Neuronal stem cell (in vitro differentiated cells): ENCODE measurements around the gene MRPS2.
A peak's percentile ranks its signal among the peaks of the same experiment; 100 is the strongest.
"Not testable (repeated sequence)": the region's sequence is repeated elsewhere in the genome, so short reads cannot be mapped to it uniquely, and the experiment has no call there.

ENCODE experiments used
- DNase-seq: peaks from one replicate; pipeline ENCODE4 v3.0.0-alpha.2; 2013; ENCODE audit warnings: low spot score
- H2AFZ ChIP-seq: one replicate; pipeline ENCODE4 v1.6.1; 2013; ENCODE audit warnings: mild to moderate bottlenecking, low read length, inconsistent platforms
- H2AK5ac ChIP-seq: 2 replicates; pipeline ENCODE4 v1.6.1; 2013; ENCODE audit warnings: low read depth, mild to moderate bottlenecking, inconsistent platforms, low read length, moderate library complexity, mixed read lengths
- H2BK120ac ChIP-seq: 2 replicates; pipeline ENCODE4 v1.6.1; 2013; ENCODE audit warnings: low read depth, mild to moderate bottlenecking, inconsistent platforms, low read length, moderate library complexity, mixed read lengths
- H2BK12ac ChIP-seq: one replicate; pipeline ENCODE4 v1.6.1; 2013; ENCODE audit warnings: low read length, inconsistent platforms
- H2BK15ac ChIP-seq: 2 replicates; pipeline ENCODE4 v1.6.1; 2013; ENCODE audit warnings: mild to moderate bottlenecking, low read length, inconsistent platforms, mixed read lengths
- H2BK5ac ChIP-seq: one replicate; pipeline ENCODE4 v1.6.1; 2013; ENCODE audit warnings: inconsistent platforms, mild to moderate bottlenecking, low read length, moderate library complexity
- H3K14ac ChIP-seq: one replicate; pipeline ENCODE4 v1.6.1; 2013; ENCODE audit warnings: low read length, inconsistent platforms
- H3K18ac ChIP-seq: 2 replicates; pipeline ENCODE4 v1.6.1; 2013; ENCODE audit warnings: low read length, inconsistent platforms
- H3K23ac ChIP-seq: 2 replicates; pipeline ENCODE4 v1.6.1; 2013; ENCODE audit warnings: low read depth, mild to moderate bottlenecking, mixed read lengths, low read length, inconsistent platforms; ENCODE audit not compliant: poor library complexity
- H3K27ac ChIP-seq: replicated peaks from 3 replicates; pipeline ENCODE4 v1.5.1; 2013; ENCODE audit warnings: low read length, inconsistent platforms
- H3K27me3 ChIP-seq, 3 experiments: 2 replicates each; pipeline ENCODE4 v1.6.1; 2013; ENCODE audit warnings: low read length in 3 of 3, mild to moderate bottlenecking in 2 of 3, inconsistent platforms in 1 of 3, low read depth in 1 of 3, mixed read lengths in 1 of 3, moderate library complexity in 1 of 3; ENCODE audit not compliant: control insufficient read depth in 3 of 3, insufficient read depth in 3 of 3
- H3K36me3 ChIP-seq, 2 donors: replicated peaks in 1 of 2; 2 replicates each; pipeline ENCODE4 v1.6.1; 2013; ENCODE audit warnings: low read length in 2 of 2; ENCODE audit not compliant: control insufficient read depth in 2 of 2, insufficient read depth in 2 of 2
- H3K4ac ChIP-seq: 2 replicates; pipeline ENCODE4 v1.6.1; 2013; ENCODE audit warnings: inconsistent platforms, mild to moderate bottlenecking, low read length, moderate library complexity
- H3K4me1 ChIP-seq, 2 donors: 1 replicate in 1 of 2; 2 replicates in 1 of 2; pipeline ENCODE4 v1.6.1; 2013; ENCODE audit warnings: low read length in 2 of 2, low read depth in 1 of 2; ENCODE audit not compliant: control insufficient read depth in 2 of 2, insufficient read depth in 1 of 2
- H3K4me2 ChIP-seq: one replicate; pipeline ENCODE4 v1.6.1; 2013; ENCODE audit warnings: mild to moderate bottlenecking, low read length, inconsistent platforms; ENCODE audit not compliant: insufficient read depth, poor library complexity, severe bottlenecking
- H3K4me3 ChIP-seq, 2 donors: 2 replicates each; pipeline ENCODE4 v1.5.1; 2013; ENCODE audit warnings: low read length in 2 of 2, mild to moderate bottlenecking in 2 of 2, inconsistent platforms in 1 of 2, moderate library complexity in 1 of 2
- H3K79me1 ChIP-seq: one replicate; pipeline ENCODE4 v1.6.1; 2013; ENCODE audit warnings: low read depth, mild to moderate bottlenecking, inconsistent platforms, low read length, moderate library complexity
- H3K9ac ChIP-seq: one replicate; pipeline ENCODE4 v1.6.1; 2013; ENCODE audit warnings: mild to moderate bottlenecking, low read depth, low read length, inconsistent platforms; ENCODE audit not compliant: poor library complexity
- H3K9me3 ChIP-seq, 2 donors: replicated peaks in 1 of 2; 2 replicates each; pipeline versions ENCODE3 to v1.6.1; 2013; ENCODE audit warnings: low read length in 2 of 2, mild to moderate bottlenecking in 2 of 2, inconsistent platforms in 1 of 2, low read depth in 1 of 2, mixed read lengths in 1 of 2, moderate library complexity in 1 of 2; ENCODE audit not compliant: control insufficient read depth in 2 of 2, insufficient read depth in 1 of 2
- H4K8ac ChIP-seq: one replicate; pipeline ENCODE4 v1.6.1; 2013; ENCODE audit warnings: low read depth, mild to moderate bottlenecking, inconsistent platforms, low read length, moderate library complexity
- H4K91ac ChIP-seq: one replicate; pipeline ENCODE4 v1.6.1; 2013; ENCODE audit warnings: low read length, low read depth, mild to moderate bottlenecking, inconsistent platforms; ENCODE audit not compliant: poor library complexity
- WGBS, 2 donors: extraction: QIAGEN DNeasy Blood & Tissue Kit; methylation state at CpG; one replicate each; pipeline ENCODE4 v1.1.7; 2013; ENCODE audit warnings: missing lambda C conversion rate in 2 of 2, mixed read lengths in 1 of 2; ENCODE audit not compliant: insufficient read length in 2 of 2, insufficient replicate concordance in 1 of 2; ENCODE audit errors: extremely low coverage in 2 of 2; 5-methylcytosine and 5-hydroxymethylcytosine counted together

MRPS2 gene

DNA sequence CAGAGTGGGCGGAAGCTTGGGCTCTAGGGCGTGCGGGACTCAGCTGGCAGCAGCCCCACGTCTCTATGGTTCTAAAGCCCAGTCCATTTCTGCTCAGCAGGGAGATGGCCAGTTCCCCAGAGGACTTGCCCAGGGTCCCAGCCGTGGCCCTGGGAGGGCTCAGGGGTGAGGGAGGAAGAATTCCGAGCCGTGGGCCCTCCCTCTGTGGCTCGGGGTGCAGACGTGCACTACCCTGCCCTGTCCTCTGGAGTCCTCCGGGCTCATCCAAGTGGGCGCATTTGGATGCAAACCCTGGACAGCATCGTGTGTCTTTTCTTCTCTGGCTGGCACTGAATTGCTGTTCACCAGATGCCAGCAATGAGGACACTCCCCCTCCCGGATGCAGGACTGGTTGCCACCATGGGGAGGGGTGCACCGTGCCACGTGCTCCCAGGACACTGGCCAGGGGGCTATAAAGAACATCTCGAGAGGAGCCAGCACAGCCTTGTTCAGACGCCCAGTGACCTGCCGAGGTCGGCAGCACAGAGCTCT, 45.2 kb downstream of the MRPS2 start, which contains the start of gene OBP2A:
OBP2A (plus strand) TSS at position 481 of the 531 bp plus-strand sequence. CDS start 55 bp downstream, outside the sequence.
- H3K9me3 ChIP-seq, H3K27ac ChIP-seq, H4K91ac ChIP-seq, H3K23ac ChIP-seq, H3K4ac ChIP-seq, H2BK5ac ChIP-seq, H3K36me3 ChIP-seq, DNase-seq, H3K14ac ChIP-seq, H2AFZ ChIP-seq, H3K4me1 ChIP-seq, H3K4me3 ChIP-seq, H2BK120ac ChIP-seq, H3K79me1 ChIP-seq, H4K8ac ChIP-seq, H3K4me2 ChIP-seq, H2BK12ac ChIP-seq, H2BK15ac ChIP-seq, H3K18ac ChIP-seq, H2AK5ac ChIP-seq: not testable (repeated sequence)
- Histone ChIP-seq H3K27me3 (peaks cover 0 to 18% (median 0%) of the 10 kb centered on the region in 3 experiments), H3K9ac (peak within 1 kb of the TSS; percentile 44)
- WGBS, 2 donors: no CpG with 5 or more reads among the region's 19 CpGs

DNA sequence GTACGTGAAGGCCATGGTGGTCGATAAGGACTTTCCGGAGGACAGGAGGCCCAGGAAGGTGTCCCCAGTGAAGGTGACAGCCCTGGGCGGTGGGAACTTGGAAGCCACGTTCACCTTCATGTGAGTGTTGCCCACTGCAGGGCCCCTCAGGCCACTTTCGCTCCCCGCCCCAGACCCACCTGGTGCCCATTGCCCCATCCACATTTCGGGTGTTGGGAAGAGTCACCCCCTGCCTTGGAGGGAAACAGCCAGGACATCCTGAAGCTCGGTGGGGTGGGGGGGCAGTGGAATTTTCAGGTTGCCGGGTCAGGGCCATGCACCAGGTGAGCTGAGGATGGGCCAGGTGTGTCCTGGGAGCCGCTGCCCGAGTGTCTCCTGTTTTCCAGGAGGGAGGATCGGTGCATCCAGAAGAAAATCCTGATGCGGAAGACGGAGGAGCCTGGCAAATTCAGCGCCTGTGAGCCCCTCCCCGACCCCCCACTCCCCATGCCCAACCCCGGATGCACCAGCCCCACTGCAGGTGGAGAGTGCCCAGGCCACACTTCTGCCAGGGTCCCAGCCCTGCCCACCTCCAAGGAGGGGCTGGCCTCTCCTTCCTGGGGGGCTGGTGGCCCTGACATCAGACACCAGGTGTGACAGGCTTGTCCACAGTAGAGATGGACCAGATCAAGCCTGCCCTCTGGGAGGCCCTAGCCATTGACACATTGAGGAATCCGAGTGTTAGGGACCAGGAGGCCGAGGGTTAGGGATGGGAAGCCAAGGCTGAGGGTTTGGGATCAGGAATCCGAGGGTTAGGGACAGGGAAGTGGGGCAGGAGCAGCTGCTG, 46.5 kb downstream of the MRPS2 start:
- H3K27ac ChIP-seq, H3K4ac ChIP-seq, H3K4me2 ChIP-seq, H3K9me3 ChIP-seq, H3K4me1 ChIP-seq, H2BK120ac ChIP-seq, H3K14ac ChIP-seq, H3K36me3 ChIP-seq, H4K91ac ChIP-seq, H2AK5ac ChIP-seq, H4K8ac ChIP-seq, H3K9ac ChIP-seq, H2BK12ac ChIP-seq, H2BK15ac ChIP-seq, H3K23ac ChIP-seq, H2AFZ ChIP-seq, H3K18ac ChIP-seq, H2BK5ac ChIP-seq, H3K4me3 ChIP-seq, H3K79me1 ChIP-seq, DNase-seq: not testable (repeated sequence)
- WGBS, 2 donors: no CpG with 5 or more reads among the region's 21 CpGs
- H3K27me3 ChIP-seq: peaks cover 0 to 27% (median 0%) of the 10 kb centered on the region in 3 experiments

DNA sequence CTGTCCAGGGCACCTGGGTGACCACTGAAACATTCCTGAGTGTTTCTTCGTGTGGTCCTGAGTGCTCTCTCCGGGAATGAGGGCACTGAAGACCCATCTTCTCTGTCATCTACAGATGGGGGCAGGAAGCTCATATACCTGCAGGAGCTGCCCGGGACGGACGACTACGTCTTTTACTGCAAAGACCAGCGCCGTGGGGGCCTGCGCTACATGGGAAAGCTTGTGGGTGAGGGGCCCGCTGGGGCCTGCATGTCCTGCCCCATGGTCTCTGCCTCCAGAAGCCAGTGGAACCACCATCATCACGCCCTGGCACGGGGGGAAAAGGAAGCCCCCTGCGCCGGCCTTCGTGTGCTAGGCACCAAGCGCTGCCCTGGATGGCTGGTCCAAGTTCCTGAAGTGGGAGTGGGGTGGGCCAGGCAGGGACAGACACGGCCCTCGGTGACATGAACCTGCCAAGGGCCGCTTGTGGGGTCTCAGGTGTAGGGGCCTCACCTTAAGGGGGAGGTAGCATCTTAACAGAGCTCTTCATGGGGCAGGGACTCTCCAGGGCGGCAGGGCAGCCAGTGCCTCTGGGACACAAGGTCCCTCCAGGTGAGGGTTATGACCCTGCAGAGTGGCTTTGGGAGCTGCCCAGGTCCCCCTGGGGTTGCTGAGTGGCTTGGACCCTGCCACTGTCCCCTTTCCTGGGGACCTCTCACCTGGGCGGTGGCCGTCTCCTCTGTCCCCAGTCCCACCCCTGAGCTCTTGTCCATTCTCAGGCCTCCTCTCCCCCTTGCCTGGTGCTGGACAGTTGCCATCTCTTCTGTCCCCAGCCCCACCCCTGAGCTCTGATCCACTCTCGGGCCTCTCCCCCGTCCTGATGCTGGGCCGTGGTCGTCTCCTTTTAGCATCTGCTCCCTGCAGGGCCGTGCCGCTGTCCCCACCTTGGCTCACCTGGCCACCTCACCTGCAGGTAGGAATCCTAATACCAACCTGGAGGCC, 47.6 kb downstream of the MRPS2 start:
- Histone ChIP-seq H2AFZ (no peak overlapping the region), H2BK5ac (no peak overlapping the region), H2BK15ac (no peak overlapping the region), H2AK5ac (no peak overlapping the region), H4K8ac (no peak overlapping the region), H3K14ac (peak overlapping the region; percentile 38), H4K91ac (no peak overlapping the region), H3K4me3 (no peak overlapping the region), H3K4me2 (no peak overlapping the region), H3K23ac (peak overlapping the region; percentile 25), H3K9ac (no peak overlapping the region), H2BK120ac (no peak overlapping the region), H3K27ac (no peak overlapping the region), H2BK12ac (no peak overlapping the region), H3K9me3 (peaks cover 0 to 2% of the 10 kb centered on the region in 2 donors), H3K18ac (no peak overlapping the region), H3K36me3 (no peaks in the 10 kb centered on the region), H3K4ac (no peak overlapping the region), H3K27me3 (peaks cover 0 to 27% (median 0%) of the 10 kb centered on the region in 3 experiments), H3K79me1 (peaks cover 2% of the 10 kb centered on the region), H3K4me1 (no peaks in the 10 kb centered on the region)
- WGBS, 2 donors: no CpG with 5 or more reads among the region's 28 CpGs
- no peak for DNase-seq
